KMS-11 (cell line): ENCODE data around the gene TCTN3.

Experiments
- H2AFZ ChIP-seq: fragments of 200-600 bp; sonication (generic); 2 replicates; pipeline ENCODE4 v1.6.1; 2016; ENCODE audit warnings: antibody characterized with exemption, mixed run types, low read depth
- H3K27ac ChIP-seq: fragments of 200-600 bp; sonication (generic); 2 replicates; pipeline ENCODE4 v1.6.1; 2016; ENCODE audit warnings: mild to moderate bottlenecking, mixed run types
- H3K27me3 ChIP-seq: fragments of 200-600 bp; sonication (generic); 2 replicates; pipeline ENCODE4 v1.6.1; 2017; ENCODE audit warnings: mild to moderate bottlenecking, low read depth, mixed run types, moderate library complexity; ENCODE audit not compliant: insufficient read depth
- H3K36me3 ChIP-seq: fragments of 200-600 bp; sonication (generic); 2 replicates; pipeline ENCODE4 v1.6.1; 2017; ENCODE audit warnings: mild to moderate bottlenecking, mixed run types; ENCODE audit not compliant: insufficient read depth
- H3K4me1 ChIP-seq: fragments of 200-600 bp; sonication (generic); 2 replicates; pipeline ENCODE4 v1.6.1; 2016; ENCODE audit warnings: mild to moderate bottlenecking, low read depth, mixed run types; ENCODE audit not compliant: poor library complexity, severe bottlenecking
- H3K4me2 ChIP-seq: fragments of 200-600 bp; sonication (generic); 2 replicates; pipeline ENCODE4 v1.7.0; 2016; ENCODE audit warnings: mild to moderate bottlenecking, mixed run types
- H3K4me3 ChIP-seq: fragments of 200-600 bp; sonication (generic); IDR thresholded peaks from 2 replicates; pipeline ENCODE4 v1.6.1; 2017; ENCODE audit warnings: low read depth, low read length, mixed read lengths; ENCODE audit not compliant: insufficient read depth
- H3K79me2 ChIP-seq: fragments of 200-600 bp; sonication (generic); 2 replicates; pipeline ENCODE4 v1.6.1; 2016; ENCODE audit warnings: low read depth, mixed run types; ENCODE audit not compliant: insufficient read depth
- H3K9ac ChIP-seq: fragments of 200-600 bp; sonication (generic); 2 replicates; pipeline ENCODE4 v1.6.1; 2016; ENCODE audit warnings: mild to moderate bottlenecking, mixed run types
- H4K20me1 ChIP-seq: fragments of 200-600 bp; sonication (generic); 2 replicates; pipeline ENCODE4 v1.6.1; 2016; ENCODE audit warnings: mild to moderate bottlenecking, mixed run types; ENCODE audit not compliant: insufficient read depth
- TF ChIP-seq, protein P1 (sequence below): fragments of 200-600 bp; sonication (generic); conservative IDR thresholded peaks from 2 replicates; pipeline ENCODE4 v1.6.1; 2017; ENCODE audit warnings: low read depth, mild to moderate bottlenecking, antibody characterized with exemption, low read length, moderate library complexity, mixed read lengths

The TCTN3 gene

GRCh38 chr10:95706573-95706972 lies 12.8 kb upstream of the TCTN3 start:
- Histone ChIP-seq H3K36me3 (no peaks in the 10 kb centered on the region), H3K4me1 (no peaks in the 10 kb centered on the region), H3K79me2 (no peaks in the 10 kb centered on the region), H3K4me3 (no peak overlapping the region), H3K27ac (no peak overlapping the region), H3K9ac (no peak overlapping the region), H2AFZ (no peak overlapping the region), H4K20me1 (no peaks in the 10 kb centered on the region), H3K27me3 (no peaks in the 10 kb centered on the region), H3K4me2 (no peak overlapping the region)
- TF ChIP-seq, protein P1, sequence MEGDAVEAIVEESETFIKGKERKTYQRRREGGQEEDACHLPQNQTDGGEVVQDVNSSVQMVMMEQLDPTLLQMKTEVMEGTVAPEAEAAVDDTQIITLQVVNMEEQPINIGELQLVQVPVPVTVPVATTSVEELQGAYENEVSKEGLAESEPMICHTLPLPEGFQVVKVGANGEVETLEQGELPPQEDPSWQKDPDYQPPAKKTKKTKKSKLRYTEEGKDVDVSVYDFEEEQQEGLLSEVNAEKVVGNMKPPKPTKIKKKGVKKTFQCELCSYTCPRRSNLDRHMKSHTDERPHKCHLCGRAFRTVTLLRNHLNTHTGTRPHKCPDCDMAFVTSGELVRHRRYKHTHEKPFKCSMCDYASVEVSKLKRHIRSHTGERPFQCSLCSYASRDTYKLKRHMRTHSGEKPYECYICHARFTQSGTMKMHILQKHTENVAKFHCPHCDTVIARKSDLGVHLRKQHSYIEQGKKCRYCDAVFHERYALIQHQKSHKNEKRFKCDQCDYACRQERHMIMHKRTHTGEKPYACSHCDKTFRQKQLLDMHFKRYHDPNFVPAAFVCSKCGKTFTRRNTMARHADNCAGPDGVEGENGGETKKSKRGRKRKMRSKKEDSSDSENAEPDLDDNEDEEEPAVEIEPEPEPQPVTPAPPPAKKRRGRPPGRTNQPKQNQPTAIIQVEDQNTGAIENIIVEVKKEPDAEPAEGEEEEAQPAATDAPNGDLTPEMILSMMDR, result no peak

DNA sequence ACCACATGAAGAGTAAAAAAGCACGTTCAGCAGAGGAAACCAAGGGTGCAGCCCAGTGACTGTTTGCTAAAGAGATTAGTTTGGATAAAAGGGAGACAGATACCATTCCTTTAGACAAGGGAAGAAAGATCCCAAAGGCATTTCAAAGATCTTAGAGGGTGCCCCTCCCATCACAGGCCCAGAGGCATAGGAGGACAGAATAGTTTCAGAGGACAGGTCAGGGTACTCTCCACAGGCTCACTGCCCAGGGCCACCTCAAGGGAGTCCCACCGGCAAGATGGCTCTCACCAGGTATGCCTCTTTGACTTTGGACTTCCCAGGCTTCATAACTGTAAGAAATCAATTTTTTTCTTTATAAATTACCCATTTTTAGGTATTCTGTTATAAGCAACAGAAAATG lies 4.7 kb upstream of the TCTN3 start:
- H3K36me3 ChIP-seq, result no peaks in the 10 kb centered on the region
- no peaks in the 10 kb centered on the region for H3K27me3 ChIP-seq
- peaks cover 4% of the 10 kb centered on the region for H3K4me1 ChIP-seq
- no peak overlapping the region for H2AFZ ChIP-seq
- no peak overlapping the region for H3K4me2 ChIP-seq
- no peak overlapping the region for H3K4me3 ChIP-seq
- no peak overlapping the region for H3K27ac ChIP-seq
- TF ChIP-seq, protein P1, result no peak
- H4K20me1 ChIP-seq, result no peaks in the 10 kb centered on the region
- peaks cover 2% of the 10 kb centered on the region; the same call in 1 of the 2 replicates for H3K79me2 ChIP-seq
- H3K9ac ChIP-seq, result no peak overlapping the region

DNA sequence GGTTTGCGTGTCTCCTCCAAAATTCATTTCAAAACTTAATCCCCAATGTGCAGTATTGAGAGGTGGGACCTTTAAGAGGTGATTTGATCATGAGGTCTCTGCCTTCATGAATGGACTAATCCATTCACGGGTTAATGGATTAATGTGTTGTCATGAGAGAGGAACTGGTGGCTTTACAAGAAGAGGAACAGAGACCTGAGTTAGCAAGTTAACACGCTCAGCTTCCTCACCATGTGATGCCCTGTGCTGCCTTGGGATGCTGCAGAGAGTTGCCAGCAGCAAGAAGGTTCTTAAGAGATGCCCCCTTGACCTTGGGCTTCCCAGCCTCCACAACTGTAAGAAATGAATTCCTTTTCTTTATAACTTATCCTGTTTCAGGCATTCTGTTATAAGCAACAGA lies 3.7 kb upstream of the TCTN3 start:
- H3K79me2 ChIP-seq, result peaks cover 12% of the 10 kb centered on the region; the same call in 1 of the 2 replicates
- no peaks in the 10 kb centered on the region for H3K27me3 ChIP-seq
- TF ChIP-seq, protein P1, result no peak
- no peak overlapping the region for H3K4me3 ChIP-seq
- no peak overlapping the region for H3K9ac ChIP-seq
- peaks cover 9% of the 10 kb centered on the region for H3K4me1 ChIP-seq
- no peak overlapping the region for H3K4me2 ChIP-seq
- H3K36me3 ChIP-seq, result no peaks in the 10 kb centered on the region
- H4K20me1 ChIP-seq, result no peaks in the 10 kb centered on the region
- H2AFZ ChIP-seq, result no peak overlapping the region
- H3K27ac ChIP-seq, result no peak overlapping the region

- H3K4me1 ChIP-seq, result peaks cover 19% of the 10 kb centered on the region
- peaks cover 19% of the 10 kb centered on the region; the same call in 1 of the 2 replicates for H3K79me2 ChIP-seq
- H4K20me1 ChIP-seq, result no peaks in the 10 kb centered on the region
- H2AFZ ChIP-seq, result peak overlapping the region; percentile 53
- no peaks in the 10 kb centered on the region for H3K27me3 ChIP-seq
- H3K9ac ChIP-seq, result no peak overlapping the region
- H3K4me2 ChIP-seq, result peak overlapping the region; percentile 61
- no peak overlapping the region for H3K27ac ChIP-seq
- H3K36me3 ChIP-seq, result no peaks in the 10 kb centered on the region; the same call in 1 of the 2 replicates
- TF ChIP-seq, protein P1, result no peak
- no peak overlapping the region for H3K4me3 ChIP-seq
Observed at GRCh38 chr10:95694665-95695064, 938 bp upstream of the TCTN3 start.
